Keratinocyte (primary cell): ENCODE results near the gene ERCC6. TPM values are rescaled to one million over a fixed set of nuclear protein-coding genes. Genes with fewer than 3 reads are reported as not detected.

Source experiments
- DNase-seq: peaks from one replicate; pipeline ENCODE4 v3.0.0-alpha.2; 2011; ENCODE audit warnings: low read depth, missing footprints, low spot score
- FAIRE-seq: peaks from 2 replicates; lab custom pipeline; 2011; peaks lifted over from hg19 to GRCh38; lab: Jason Lieb, UNC
- H2AFZ ChIP-seq: 2 replicates; pipeline ENCODE4 v1.6.0; 2012; ENCODE audit warnings: low read length, control low read depth, inconsistent platforms; ENCODE audit not compliant: control insufficient read depth
- H3K27ac ChIP-seq: 2 replicates; pipeline ENCODE4 v1.5.1; 2011; ENCODE audit warnings: low read length; ENCODE audit not compliant: control insufficient read depth, insufficient read depth
- H3K27me3 ChIP-seq: 3 replicates; pipeline ENCODE4 v1.6.0; 2011; ENCODE audit warnings: low read length; ENCODE audit not compliant: control insufficient read depth, insufficient read depth; ENCODE audit errors: extremely low read depth
- H3K36me3 ChIP-seq, 2 experiments: 2 replicates in 1 of 2; 3 replicates in 1 of 2; pipeline ENCODE4 v1.5.1; 2011; ENCODE audit warnings: low read length in 2 of 2, mild to moderate bottlenecking in 1 of 2; ENCODE audit not compliant: control insufficient read depth in 2 of 2, insufficient read depth in 2 of 2; ENCODE audit errors: extremely low read depth in 1 of 2
- H3K4me1 ChIP-seq: 3 replicates; pipeline ENCODE4 v1.5.1; 2011; ENCODE audit warnings: low read length; ENCODE audit not compliant: control insufficient read depth, insufficient read depth; ENCODE audit errors: extremely low read depth
- H3K4me2 ChIP-seq: 3 replicates; pipeline ENCODE4 v1.6.0; 2011; ENCODE audit warnings: low read depth, low read length; ENCODE audit not compliant: control insufficient read depth, insufficient read depth; ENCODE audit errors: extremely low read depth
- H3K4me3 ChIP-seq, 3 experiments: fragments of 200-600 bp in 1 of 3; sonication (generic) in 1 of 3; 2 replicates in 2 of 3; 3 replicates in 1 of 3; pipeline ENCODE4 v1.5.1; 2011 to 2016; ENCODE audit warnings: low read length in 3 of 3, mild to moderate bottlenecking in 3 of 3, control low read depth in 2 of 3, inconsistent platforms in 1 of 3, low read depth in 1 of 3, mixed read lengths in 1 of 3, mixed run types in 1 of 3, moderate library complexity in 1 of 3; ENCODE audit not compliant: control insufficient read depth in 2 of 3, insufficient read depth in 2 of 3; ENCODE audit errors: extremely low read depth in 1 of 3
- H3K79me2 ChIP-seq: 2 replicates; pipeline ENCODE4 v1.6.0; 2012; ENCODE audit warnings: low read length; ENCODE audit not compliant: control insufficient read depth, insufficient read depth
- H3K9ac ChIP-seq: 3 replicates; pipeline ENCODE4 v1.6.0; 2011; ENCODE audit warnings: low read length; ENCODE audit not compliant: control insufficient read depth, insufficient read depth; ENCODE audit errors: extremely low read depth
- H3K9me1 ChIP-seq: 3 replicates; pipeline ENCODE4 v1.6.0; 2011; ENCODE audit warnings: low read length; ENCODE audit not compliant: control insufficient read depth, insufficient read depth; ENCODE audit errors: extremely low read depth
- H3K9me3 ChIP-seq: 2 replicates; pipeline ENCODE4 v1.5.1; 2012; ENCODE audit warnings: low read depth, low read length; ENCODE audit not compliant: control insufficient read depth
- H4K20me1 ChIP-seq: 3 replicates; pipeline ENCODE4 v1.6.0; 2011; ENCODE audit warnings: low read length; ENCODE audit not compliant: control insufficient read depth, insufficient read depth; ENCODE audit errors: extremely low read depth
- EZH2 ChIP-seq: IDR thresholded peaks from one replicate; pipeline ENCODE4 v1.6.1; 2012; ENCODE audit warnings: inconsistent platforms, mild to moderate bottlenecking, low read length, moderate library complexity
- dilution Hi-C: fragments of 300-500 bp; cut with MboI; formaldehyde crosslinking; loops from one replicate; pipeline ENCODE4 v1.7.0; 2020; ENCODE audit warnings: low sequenced_read_pairs; ENCODE audit not compliant: extremely low pct_ligation_motif_present
- polyA plus RNA-seq, 5 experiments: library from polyadenylated mRNA; depleted of rRNA in 3 of 5; stranded (reverse) in 3 of 5; stranded (forward) in 1 of 5; unstranded in 1 of 5; fragments of >200 nt; gene quantifications; 1 replicate in 1 of 5; 2 replicates in 3 of 5; 3 replicates in 1 of 5; pipeline versions ENCODE4 v1.2.1 to v1.2.3, GENCODE V29; 2011 to 2012; ENCODE audit warnings: missing spikeins in 2 of 5, low read depth in 1 of 5, low replicate concordance in 1 of 5
- TF ChIP-seq, protein P1 (sequence below), 3 experiments: IDR thresholded peaks in 1 of 3; conservative IDR thresholded peaks in 1 of 3; optimal IDR thresholded peaks in 1 of 3; 2 replicates in 2 of 3; 3 replicates in 1 of 3; pipeline versions ENCODE3 to v1.5.1; 2011; ENCODE audit warnings: low read length in 3 of 3, mild to moderate bottlenecking in 3 of 3, moderate library complexity in 2 of 3, control low read depth in 1 of 3, inconsistent platforms in 1 of 3; ENCODE audit not compliant: insufficient read depth in 2 of 3; ENCODE audit errors: extremely low read depth in 1 of 3

The ERCC6 gene
- polyA plus RNA-seq, 1 donor (not counting 4 experiments of a cell fraction or from before 2014, with no cell fraction given): 36.8 TPM

DNA sequence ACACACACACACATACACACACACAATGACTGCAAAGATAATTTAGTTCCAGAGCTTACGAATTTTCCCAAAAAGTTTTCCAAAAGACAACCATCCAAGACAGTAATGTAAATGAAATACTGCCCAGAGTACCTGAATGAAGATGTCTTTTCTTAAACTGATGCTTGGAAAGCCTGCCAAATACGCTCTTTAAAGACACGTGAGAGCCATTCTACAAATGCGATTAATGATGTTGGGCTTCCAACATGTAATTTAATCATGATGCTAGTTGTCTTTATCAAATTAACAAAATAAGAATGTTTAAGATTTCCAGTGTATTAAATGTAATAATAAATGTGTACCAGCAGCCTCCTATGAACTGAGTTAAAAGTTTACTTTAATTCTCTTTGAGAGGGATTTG lies 11.1 kb downstream of the ERCC6 start:
- Histone ChIP-seq H3K9me3 (no peaks in the 10 kb centered on the region), H3K79me2 (peaks cover 66% of the 10 kb centered on the region), H2AFZ (no peak overlapping the region), H3K9ac (no peak overlapping the region), H3K9me1 (peaks cover 4% of the 10 kb centered on the region), H3K36me3 (peaks cover 43 to 64% of the 10 kb centered on the region in 2 experiments), H4K20me1 (peaks cover 4% of the 10 kb centered on the region), H3K4me2 (no peak overlapping the region), H3K27ac (no peak overlapping the region), H3K27me3 (no peaks in the 10 kb centered on the region), H3K4me3 (no peak overlapping the region), H3K4me1 (no peaks in the 10 kb centered on the region)
- dilution Hi-C loops: no loop called here
- FAIRE-seq (no peak), DNase-seq (no peak)
- no peak for TF ChIP-seq EZH2
- TF ChIP-seq, protein P1, sequence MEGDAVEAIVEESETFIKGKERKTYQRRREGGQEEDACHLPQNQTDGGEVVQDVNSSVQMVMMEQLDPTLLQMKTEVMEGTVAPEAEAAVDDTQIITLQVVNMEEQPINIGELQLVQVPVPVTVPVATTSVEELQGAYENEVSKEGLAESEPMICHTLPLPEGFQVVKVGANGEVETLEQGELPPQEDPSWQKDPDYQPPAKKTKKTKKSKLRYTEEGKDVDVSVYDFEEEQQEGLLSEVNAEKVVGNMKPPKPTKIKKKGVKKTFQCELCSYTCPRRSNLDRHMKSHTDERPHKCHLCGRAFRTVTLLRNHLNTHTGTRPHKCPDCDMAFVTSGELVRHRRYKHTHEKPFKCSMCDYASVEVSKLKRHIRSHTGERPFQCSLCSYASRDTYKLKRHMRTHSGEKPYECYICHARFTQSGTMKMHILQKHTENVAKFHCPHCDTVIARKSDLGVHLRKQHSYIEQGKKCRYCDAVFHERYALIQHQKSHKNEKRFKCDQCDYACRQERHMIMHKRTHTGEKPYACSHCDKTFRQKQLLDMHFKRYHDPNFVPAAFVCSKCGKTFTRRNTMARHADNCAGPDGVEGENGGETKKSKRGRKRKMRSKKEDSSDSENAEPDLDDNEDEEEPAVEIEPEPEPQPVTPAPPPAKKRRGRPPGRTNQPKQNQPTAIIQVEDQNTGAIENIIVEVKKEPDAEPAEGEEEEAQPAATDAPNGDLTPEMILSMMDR (optimal IDR thresholded peaks at IDR 0.05 in 1 of 3, IDR thresholded peaks at IDR 0.05 in 1 of 3, conservative IDR thresholded peaks at IDR 0.05 in 1 of 3; ENCODE audit: extremely low read depth in 1 of 3, insufficient read depth in 2 of 3, low read length in 3 of 3): no peak

DNA sequence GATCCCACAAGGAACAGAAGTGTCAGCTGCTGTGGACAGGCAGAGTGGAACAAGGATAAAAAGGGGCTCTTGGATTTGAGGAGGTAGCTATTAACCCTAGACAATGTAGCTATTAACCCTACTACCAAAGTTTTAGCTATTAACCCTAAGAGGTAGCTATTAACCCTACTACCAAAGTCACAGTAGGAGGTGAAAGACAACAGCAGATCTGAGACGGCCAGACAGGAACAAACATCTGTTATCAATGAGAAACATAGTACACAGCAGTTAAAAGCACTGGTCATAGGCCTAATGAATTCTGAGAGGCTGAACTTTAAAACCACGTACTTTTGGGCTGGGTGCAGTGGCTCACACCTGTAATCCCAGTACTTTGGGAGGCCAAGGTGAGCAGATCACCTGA lies 11.9 kb downstream of the ERCC6 start:
- H3K9ac ChIP-seq: no peak overlapping the region
- no peak overlapping the region for H3K4me3 ChIP-seq
- H3K9me1 ChIP-seq: peaks cover 4% of the 10 kb centered on the region
- no peak for FAIRE-seq
- peaks cover 38 to 58% of the 10 kb centered on the region in 2 experiments for H3K36me3 ChIP-seq
- H2AFZ ChIP-seq: no peak overlapping the region
- no peak overlapping the region for H3K27ac ChIP-seq
- no peaks in the 10 kb centered on the region for H3K9me3 ChIP-seq
- TF ChIP-seq EZH2: no peak
- TF ChIP-seq, protein P1 (optimal IDR thresholded peaks at IDR 0.05 in 1 of 3, IDR thresholded peaks at IDR 0.05 in 1 of 3, conservative IDR thresholded peaks at IDR 0.05 in 1 of 3; ENCODE audit: extremely low read depth in 1 of 3, insufficient read depth in 2 of 3, low read length in 3 of 3): no peak
- dilution Hi-C loops: no loop called here
- H4K20me1 ChIP-seq: peaks cover 1% of the 10 kb centered on the region
- no peaks in the 10 kb centered on the region for H3K27me3 ChIP-seq
- no peak for DNase-seq
- H3K4me2 ChIP-seq: no peak overlapping the region
- no peaks in the 10 kb centered on the region for H3K4me1 ChIP-seq
- peaks cover 63% of the 10 kb centered on the region for H3K79me2 ChIP-seq
